Measurements from ENCODE around the gene LRRC32.

DNA sequence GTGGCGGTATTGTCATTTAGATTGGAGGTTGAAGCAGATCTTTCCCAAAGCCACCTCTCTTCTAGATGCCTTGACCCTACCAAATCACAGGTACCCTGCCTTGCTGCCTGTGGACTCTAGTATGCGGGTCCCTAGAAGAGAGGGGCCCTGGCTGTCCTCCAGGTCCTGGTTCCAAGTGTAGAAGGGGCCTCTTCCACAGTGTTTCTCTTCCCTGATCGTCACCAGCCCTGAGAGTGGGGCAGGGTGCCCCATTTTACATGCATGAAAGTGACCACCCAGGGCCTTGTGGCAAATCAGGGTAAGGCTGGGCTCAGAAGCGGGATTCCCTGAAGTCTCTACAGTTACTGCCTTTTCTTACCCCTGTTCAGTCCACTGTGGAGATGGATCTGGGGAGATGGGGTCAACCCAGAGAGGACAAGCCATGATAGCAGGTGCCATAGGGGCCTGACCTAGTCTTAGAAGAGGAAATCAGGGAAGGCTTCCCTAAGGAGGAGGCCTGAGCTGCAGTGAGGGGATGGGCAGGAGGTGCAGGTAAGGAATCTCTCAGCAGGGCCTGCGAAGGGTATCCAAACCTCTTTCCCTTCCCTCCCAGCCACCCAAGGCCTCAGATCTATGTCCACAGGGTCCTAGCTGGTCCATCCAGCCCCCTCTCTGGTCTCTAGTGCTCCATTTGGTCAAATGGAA is 1.2 kb upstream of the LRRC32 start:
- TF ChIP-seq CTCF (IDR thresholded peaks at IDR 0.05), result no peak
- TF ChIP-seq POLR2AphosphoS5 (IDR thresholded peaks at IDR 0.05; ENCODE audit: low read depth, low read length), result no peak
- no peak for TF ChIP-seq TCF7L2 (IDR thresholded peaks at IDR 0.05; ENCODE audit: low read depth, low read length)
- TF ChIP-seq SIN3A (IDR thresholded peaks at IDR 0.05; ENCODE audit: borderline replicate concordance, insufficient read depth, low read depth, low read length), result no peak
- no peak for TF ChIP-seq REST (IDR thresholded peaks at IDR 0.05; ENCODE audit: insufficient read depth in 1 of 2, low read depth in 2 of 2, low read length in 1 of 2)

Measured in Panc1 (cell line).